NCI-H2029 treated with DMSO at 0.1 percent for 48 hours (cell line): ENCODE results near the gene LRTM2.

Experiments used
- DNase-seq: peaks from one replicate; lab custom pipeline; 2025; lab: John Stamatoyannopoulos, UW

LRTM2 gene

DNA sequence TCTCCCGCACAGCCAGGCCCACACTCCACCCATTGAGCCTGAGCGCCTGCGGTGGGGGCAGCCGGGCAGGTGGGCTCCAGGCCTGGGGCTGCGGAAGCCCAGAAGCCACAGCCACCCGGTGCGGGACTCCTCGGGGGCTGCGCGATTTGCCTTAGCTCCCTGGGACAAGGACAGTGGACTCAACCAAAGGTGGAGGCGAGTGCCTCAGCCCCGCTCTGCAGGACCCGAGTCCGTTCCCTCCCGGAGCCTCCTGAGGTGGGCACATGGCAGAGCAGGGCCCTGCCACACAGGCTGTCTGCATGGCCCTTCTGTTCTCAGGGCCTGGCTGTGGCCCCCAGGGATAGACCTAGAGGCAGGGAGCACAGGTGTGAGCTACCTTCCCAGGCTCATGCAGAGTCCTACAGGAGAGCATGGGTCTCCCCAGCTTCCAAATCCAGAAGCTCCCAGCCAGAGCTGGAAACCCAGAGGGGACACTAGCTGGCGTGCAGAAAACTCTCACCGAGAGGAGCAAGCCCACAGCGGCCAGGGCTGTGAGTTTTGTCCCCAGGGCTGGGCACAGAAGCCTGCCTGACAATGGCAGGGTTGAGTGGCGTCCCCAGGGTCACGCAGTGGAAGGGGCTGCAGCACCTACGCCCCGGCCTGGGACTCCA, 22.2 kb upstream of the LRTM2 start:
- DNase-seq = no peak

DNA sequence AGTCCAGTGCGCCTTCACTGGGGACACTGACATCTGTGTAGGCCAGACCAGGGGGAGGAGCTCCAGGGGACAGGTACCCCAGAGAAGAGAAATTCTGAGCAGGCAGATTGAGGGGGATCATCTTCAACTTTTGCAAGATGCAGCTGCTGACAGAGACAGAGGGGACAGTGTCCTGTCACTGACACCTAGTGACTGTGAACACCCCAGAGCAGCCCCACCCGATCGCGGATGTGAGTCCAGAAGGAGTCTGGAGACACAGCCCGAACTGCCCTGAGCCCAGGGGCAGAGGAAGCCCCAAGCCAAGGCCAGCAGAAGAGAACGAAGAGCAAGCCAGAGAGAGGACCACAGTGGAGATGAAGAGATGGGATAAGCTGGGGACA, 21.7 kb upstream of the LRTM2 start:
- DNase-seq = no peak

DNA sequence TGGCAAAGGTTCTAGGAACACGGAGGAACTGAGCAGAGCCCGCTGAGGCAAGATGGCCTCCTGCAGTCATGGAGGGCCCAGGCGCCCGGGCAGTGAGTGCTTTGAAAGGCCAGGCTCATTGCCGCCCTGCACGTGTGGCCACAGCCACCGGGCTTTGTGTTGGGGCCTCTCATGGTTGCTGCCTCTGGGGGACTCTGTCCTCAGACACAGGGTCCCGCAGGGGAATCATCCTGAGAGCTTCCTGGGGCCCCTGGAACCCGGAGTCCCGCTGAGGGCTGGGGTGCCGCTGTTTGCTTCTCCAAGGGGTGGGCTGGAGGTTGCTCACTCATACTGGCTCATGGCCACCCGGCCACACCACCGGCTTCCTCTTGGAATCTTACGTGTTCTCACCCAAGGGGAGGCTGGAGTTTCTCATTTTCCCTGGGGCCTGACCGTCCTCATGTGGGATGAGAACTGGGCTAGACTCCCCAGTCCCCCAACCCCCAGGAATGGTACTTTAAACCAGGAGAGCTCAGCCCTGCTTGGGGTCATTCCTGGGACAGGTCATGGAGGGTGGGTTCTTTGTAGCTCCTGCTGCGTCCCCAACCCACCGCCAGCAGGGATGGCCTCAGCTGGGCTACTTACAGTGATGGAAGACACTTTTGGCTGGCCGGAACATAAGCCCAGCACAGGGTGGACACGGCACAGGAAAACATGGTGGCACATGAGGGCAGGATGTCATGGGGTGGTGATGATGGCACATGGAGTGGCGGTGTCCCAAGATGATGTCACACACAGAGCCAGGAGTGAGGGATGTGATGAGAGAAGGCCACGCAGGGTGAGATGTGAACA, 21.1 kb upstream of the LRTM2 start:
- no peak for DNase-seq

DNA sequence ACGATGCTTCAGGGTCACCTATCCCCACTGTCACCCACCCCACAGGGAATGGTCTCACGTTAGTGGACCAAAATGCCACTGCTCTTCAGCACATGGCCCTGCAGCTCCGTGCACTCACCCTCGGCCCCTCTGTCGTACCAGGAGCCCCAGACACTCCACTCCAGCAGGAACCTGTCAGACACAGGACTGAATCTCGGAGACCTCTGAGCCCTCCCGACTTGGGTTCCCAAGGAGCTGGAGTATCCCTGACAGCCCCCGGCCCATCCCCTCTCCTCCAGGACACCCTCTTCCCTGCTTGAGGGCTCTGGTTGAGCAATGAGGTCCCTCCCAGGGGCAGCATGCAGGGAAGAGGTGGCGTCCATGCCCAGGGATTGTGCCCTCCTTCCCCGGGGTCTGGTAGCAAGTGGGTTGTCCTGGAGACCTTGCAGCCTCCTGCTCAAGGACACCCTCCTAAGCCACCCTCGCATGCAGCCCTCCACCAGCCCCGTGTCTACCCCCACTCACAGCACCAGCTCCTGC, 20.4 kb upstream of the LRTM2 start:
- no peak for DNase-seq

DNA sequence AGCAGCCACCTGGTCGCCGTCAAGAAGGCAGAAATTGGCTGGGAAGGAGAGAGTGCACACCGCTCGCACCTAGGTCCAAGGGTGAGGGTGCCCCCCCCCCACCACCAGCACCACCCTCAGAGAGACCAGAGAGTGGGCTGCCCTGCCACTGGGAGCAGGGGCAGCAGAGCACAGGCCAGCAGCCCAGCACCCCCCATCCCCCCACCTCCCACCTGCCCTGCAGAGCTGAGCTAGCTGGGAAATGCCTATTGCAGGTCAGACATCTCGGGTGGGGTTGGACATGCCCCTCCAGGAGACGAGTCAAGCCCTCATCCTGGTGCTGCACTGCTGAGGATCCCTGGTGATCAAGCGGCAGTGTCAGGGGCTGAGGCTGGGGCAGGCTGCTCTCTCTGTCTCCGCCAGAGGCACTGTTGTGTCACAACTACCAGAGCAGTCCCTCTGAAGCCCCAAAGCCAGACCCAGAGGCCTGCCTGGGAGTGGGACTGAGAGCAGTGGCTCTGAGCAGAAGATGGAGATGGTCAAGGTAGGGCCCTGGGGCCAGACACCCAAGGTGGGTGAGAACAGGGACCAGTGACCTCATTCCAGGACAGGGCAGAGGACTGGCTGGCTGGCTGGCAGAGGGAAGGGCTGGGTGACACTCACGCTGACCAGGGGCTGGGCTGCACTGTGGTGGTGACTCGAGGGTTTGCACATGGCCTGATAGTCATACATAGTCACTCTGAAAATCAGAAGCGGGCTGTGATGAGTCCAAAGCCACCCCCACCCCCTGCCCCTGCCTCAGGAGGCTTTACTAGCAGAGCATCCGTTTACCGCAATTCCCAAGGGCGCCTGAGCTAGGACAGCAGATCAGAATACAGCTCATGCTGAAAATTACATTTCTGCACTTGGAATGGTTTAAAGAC, 19.7 kb upstream of the LRTM2 start:
- DNase-seq = no peak

DNA sequence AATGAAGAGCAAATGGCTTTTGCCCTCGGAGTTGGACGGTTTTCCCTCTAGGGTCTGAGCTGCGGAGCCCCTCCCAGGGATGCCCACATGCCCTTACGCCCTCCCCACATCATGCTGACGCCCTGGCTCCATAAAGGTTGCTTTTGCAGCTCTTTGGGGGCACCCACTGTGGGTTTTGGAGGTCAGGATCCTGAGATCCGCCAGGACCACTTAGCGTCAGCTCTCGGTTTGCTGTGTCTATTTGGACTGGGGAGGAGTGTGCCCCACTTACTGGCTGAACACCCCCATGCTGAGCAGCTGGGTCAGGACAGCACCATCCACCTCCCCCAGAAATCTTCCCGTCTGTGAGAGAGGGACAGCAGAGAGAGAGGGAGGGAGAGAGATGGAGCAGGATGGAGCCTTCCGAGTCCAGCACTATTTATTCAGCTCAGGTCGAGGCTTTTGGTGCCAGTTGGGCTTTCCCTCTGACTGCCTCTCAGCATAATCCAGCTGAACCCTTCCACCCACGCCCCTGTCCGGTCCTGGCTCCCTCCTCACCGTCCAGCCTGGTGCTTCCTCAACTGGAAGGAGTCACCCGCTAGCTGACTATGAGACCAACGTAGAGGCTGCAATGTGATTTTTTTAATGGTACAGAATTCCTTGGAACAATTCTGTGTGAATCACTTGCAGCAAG, 18.9 kb upstream of the LRTM2 start:
- DNase-seq = no peak

DNA sequence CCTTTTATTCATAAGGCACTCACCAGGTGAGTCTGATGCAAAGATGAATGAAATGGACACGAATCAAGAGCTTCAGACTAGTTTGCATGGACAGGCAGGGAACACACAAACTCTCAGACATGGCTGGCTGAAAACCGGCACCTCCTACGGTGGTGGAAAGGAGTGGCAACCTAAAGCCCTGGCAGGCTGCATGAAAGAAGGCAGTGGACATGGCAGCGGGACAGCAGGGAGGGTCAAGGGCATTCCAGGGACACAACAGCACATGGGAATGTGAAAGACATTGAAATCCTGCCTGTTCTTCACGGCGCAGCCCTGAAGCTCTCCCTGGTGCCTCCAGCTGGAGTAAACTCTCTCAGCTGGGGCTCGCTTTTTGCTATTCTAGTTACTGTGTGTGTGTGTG, 16.6 kb upstream of the LRTM2 start:
- no peak for DNase-seq

DNA sequence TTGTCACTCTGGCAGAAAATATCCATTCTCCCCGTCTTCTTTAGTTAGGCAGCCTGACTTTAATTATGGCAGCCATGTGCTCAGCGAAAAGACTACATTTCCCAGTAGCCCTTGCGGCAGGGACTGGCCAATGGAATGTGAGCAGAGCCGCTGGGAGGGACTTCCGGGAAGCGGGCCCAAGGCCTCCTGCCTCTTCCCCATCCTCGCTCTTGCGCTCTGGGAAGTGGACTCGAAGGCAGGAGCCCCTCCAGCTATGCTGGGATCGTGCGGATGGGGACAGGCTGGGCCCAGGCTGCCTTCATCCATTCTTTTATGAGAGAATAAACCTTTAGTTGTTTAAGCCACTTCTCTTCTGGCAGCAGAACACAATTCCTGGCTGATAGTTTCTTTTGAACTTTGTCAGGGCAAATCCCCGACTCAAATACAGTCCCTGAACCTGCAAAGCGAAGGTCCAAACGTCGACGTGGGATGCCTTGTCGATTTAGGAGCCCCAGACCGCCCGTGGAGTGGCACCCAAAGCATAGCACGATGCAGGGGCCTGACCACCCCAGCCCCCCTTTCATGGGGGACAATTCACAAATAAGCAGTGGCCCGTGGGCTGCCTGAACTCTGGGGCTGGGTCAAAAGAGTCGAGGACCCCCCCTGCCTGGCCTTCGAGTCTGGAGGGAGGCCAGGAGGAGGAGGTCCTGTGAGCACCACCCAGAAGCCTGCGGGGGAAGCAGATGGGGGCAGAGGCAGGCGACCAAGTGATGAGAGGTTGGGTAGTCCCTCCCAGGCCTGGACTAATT, 15.6 kb upstream of the LRTM2 start:
- DNase-seq = peak; percentile 40

DNA sequence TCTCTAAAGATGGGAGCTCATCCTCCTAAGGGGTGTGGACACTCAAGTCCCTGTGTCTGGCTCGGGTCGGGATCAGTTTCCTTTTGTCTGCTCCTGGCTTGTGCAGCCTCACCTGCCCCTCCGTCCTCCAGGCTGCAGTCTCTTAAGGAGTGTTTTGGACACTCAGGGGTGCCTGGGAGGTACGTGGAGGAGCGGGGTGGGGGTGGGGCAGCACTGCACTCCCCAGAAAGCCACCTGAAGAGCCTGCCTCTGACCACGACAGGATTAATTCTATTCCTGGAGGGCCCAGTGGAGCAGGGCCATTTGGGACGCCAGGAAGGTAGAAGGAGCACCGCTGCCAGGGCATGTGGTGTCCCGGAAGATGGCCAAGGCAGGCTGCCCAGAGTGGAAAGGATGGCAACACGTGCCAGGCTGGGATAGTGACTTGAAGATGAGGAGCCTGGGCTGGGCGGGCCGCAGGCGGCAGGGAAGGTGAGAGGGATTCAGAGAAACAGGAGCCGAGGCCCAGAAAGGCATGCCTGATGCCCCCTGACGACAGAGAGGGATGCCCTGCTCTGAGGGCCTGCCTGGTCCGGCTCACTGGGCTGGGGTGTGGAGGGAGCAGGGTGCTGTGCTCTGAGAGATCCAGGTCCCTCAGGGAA, 14.8 kb upstream of the LRTM2 start:
- no peak for DNase-seq

DNA sequence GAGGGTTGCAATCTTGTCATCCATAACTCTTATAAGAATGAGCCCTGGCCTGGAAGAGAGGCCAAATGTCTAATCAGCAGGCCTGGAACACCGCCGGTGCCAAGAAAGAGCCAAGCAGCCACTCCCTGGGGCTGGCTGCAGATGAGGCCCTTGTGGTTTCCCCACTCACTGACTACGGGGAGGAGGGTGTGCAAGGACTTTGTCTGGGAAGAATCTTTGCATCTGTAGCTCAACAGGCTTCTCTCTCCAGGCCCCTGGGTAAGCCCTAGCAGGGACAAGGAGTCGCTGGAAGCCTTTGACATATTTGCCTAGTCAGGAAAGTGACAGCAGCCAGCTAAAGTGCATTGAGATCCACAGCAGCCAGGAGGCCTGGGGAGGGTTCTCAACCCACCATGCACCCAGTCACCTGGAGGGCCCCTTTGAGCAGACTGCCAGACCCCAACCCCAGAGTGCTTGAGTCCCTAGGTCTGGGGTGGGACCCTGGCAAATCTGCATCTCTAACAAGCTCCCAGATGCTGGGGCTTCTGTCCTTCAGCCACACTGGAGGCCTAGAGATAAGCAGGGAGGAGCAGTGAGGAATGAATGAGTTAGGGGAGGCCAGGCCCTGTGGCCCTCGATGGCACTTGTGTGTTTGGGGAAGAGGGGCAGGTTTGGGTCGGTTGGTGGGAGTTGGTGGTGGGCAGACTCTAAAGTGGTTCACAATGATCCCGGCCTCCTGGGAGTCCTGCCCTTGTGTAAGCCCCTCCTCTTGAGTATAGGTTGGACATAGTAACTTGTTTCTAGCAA, 13.9 kb upstream of the LRTM2 start:
- no peak for DNase-seq

DNA sequence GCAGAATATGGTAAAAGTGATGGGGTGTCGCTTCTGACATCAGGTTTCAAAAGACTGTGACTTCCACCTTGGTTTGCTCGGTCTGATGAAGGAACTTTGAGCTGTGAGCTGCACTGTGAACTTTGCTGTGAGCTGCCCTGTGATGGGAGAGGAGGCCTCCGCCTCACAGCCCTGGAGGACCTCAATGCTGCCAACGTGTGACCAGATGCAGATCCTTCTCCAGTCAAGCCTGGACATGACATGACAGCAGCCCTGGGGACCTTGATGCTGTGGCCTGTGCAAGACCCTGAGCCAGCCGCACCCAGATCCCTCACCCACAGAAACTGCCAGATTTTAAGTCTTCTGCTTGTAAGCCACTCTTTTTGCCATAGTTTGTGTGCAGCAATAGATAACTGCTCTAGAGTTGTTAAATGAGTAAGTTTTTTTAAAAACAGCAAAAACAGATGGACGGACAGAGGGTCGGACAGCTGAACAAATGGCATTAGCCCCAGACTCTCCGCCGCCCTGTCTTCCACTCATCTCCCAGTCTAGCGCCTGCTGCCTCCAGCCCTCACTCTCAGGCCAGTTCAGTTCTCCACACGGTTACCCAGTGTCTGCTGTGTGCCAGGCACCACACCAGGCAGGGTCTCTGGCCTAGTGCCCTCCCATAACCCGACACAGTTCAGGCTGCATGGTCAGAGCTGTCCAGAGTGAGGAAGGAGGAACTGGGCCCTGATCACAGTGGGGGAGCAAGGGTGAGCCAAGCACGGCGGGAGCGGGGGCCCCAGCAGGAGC, 13.1 kb upstream of the LRTM2 start:
- DNase-seq = no peak

DNA sequence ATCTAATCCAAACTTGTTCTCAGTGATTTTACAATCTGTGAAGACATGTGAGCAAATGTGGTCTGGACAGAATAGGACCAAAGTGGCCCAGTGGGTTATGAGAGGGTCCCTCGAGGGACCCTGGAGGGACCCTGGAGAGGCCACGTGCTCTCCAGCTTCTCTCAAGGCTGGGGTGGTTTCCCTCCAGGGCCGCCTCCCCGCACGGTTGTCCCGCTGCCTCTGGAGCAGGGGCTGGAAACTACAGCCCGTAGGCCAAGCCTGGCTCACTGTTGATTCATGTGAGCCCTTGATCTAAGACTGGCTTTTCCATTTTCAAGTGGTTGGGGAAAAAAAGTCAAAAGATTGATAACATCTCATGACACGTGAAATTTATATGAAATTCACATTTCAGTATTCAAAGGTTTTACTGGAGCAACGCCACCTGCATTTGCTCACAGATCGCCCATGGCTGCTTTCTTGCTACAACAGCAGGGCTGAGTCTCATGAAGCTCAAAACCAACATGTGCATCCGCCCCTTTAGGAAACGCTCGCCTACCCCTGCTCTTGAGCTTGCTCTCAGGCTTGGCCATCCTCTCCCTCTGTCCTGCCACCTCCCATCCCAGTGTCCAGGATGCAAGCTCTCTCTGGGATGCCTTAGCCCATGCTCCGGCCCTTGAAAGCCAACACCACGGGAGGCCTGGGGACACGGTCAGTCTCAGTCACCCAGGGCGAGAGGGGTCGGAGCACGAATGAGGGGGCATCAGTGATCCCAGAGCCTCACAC, 12.1 kb upstream of the LRTM2 start:
- no peak for DNase-seq

DNA sequence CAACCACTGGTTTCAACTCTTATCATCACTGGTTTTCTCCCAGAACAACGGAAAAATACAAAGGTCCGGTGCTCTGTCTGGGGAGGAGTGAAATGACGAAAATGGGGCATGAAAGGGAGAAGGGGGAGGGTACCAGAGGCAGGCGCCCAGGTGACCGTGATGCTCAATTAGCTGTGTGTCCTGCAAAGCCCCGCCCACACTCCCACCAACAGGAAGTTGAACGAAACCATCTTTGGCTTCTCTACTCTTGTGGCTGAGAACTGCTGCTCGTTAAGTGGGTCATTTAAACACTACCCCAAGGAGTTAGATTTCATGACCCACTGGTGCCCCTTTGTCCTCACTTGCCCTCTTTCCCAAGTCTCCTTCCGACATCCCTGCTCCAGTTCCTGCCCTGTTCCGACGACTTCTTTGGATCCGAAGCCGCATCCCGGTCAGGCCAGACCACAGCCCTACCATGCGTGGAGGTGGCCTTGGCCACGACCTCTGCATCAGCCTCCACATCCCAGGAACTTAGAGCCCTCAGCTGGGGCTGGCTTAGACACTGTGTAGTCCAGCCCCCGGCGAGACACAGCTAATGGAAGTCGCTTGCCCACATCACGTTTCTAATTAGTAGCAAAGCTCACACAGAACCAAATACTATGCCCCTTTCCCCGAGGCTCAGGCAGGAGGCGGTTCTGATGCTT, 11.4 kb upstream of the LRTM2 start:
- DNase-seq = no peak

DNA sequence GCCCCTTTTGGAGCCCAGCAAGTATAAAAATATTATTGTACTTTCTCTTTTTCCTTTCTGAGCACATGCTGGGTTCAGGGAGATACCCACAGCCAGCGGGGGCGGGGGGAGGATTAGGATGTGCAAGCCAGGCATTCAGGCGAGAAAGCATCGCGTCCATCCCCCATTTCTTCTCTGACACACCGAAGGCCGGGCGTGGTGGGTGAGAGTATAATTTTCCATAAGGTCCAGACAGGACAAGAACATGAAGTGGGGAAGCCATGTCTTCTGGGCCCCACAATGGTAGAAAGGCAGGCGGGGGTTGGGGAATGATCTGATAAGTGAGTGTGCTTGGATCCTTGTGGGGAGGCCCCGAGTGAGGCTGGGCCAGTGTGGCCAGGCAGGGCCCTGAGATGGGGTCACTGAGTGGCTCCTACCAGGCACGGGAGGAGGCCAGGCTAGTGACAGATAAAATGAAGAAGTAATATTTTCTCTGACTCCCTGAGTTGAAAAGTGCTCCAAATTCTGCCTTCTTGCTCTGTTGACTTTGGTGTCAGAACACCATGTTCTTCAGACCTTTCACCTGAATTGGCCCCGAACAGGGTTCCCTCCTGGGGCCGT, 10.7 kb upstream of the LRTM2 start:
- DNase-seq = no peak

DNA sequence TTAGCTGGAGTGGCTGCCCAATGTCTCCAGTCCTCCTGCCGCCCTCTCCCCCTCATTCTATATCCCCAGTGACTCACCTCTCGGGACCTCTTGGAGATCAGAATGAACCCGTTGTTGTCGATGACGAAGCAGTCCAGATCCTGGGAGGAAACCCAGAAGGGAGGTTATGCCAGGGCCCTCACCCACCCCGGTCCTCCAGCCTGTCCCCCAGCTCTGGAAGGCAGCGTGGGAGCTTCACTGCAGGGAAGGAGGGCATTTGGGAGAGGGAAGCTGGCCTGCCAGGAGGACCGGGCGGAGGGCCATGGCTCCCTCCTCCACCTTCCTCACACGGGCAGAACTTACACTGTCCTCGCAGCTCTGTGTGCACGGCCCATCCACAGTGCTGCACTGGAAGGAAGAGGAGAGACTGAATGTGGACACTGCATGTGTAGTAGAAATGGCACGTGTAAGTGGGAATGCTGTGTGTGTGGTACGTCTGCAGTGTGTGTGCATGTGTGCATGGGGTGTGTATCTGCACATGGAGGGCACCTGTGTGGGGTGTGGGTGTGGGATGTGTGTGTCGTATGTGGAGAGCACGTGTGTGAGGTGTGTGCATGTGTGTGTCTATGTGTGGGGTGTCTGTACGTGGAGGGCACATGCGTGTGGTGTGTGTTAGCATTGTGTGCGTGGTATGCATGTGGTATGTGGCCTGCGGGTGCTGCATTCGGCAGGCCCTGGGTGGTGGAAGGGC, 10.0 kb upstream of the LRTM2 start:
- DNase-seq = no peak

DNA sequence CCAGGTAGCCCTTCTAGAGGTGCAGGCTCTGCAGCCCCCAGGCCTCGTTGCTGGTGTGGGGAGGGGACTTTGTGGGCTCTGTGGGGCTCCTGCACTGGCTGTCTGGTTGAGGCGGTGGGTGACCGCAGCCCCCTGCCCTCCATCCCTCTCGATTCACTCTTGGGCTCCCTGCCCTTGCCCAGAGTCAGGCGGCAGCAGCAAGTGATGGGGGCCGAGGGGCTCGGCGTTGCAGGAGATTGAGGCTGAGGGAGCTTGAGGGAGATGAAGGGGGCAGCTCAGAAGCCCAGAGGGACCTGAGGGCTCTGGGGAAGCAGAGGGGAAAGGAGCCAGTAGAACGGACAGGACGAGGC, 9.5 kb upstream of the LRTM2 start:
- no peak for DNase-seq
